ENCODE data around the gene PTGER3.
"Not testable (repeated sequence)": the region's sequence is repeated elsewhere in the genome, so short reads cannot be mapped to it uniquely, and the experiment has no call there.

The PTGER3 gene

DNA sequence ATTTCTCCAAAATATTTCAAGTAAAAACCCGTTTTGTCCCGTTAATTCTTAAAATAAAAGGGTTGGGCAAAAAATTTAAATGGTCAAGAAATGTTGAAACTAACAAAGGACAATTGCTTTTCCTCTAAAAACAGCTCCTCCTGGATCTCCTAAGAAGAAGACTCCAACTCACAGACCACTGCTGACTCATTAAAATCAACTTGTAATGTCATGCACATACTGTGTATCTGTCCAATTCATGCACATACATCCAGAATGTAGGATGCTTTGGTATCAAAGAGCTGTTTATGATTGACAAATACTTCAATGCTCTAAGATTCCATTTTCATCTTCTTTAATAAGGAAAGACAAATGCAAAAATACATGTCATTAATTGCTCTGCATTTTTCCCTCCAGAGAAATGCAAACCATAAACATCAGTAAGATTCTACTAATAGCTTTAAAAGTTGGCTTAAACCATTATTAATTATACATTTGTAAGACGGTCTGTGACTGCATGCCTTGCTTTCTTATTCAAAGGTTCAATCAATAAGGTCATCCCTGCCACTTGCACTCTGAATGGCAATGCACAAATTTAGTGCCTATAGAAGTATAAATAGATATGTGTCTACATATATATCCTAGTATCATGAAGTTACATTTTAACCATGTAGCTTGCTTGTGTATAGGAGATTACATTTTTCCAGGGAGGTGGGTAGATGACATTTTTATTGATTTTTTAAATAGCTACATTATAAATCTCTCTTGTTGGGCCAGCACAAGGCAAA is 44.7 kb downstream of the PTGER3 start:
- no peak for DNase-seq

DNA sequence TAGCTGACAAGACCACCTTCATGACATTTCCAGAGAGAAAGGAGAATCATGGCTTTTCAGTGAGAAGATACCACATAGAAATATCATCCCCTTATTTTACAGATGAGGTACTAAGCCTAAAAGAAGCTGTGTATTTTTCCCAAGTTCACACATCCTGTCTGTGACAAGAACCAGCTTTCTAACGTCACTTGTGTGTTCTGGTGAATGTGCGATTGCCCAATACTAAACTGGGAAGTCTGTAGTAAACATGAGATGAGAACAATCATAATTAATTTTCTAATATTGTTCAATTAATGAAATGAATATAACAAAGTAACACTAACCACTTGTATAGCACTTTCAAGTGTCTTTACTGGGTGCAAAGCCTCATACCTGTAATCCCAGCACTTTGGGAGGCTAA is 46.0 kb downstream of the PTGER3 start:
- DNase-seq: no peak

DNA sequence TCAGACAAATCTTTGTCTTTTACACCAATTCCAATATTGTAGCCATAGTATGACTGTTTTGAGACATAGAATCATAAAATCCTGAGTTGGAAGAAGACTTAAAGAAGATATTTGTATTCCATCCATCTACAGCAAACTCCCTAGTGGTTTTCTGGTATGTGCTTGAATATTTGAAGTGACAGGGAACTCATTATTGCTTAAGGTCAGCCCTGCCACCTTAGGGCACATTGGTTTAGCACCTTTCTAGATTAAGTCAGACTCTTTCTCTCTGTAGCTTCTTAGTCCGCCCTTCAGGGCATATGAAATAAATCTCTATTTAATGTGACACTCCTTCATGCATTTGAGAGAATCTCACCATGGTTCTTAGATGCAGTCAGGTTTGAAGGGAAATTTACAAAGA is 49.8 kb downstream of the PTGER3 start:
- no peak for DNase-seq

DNA sequence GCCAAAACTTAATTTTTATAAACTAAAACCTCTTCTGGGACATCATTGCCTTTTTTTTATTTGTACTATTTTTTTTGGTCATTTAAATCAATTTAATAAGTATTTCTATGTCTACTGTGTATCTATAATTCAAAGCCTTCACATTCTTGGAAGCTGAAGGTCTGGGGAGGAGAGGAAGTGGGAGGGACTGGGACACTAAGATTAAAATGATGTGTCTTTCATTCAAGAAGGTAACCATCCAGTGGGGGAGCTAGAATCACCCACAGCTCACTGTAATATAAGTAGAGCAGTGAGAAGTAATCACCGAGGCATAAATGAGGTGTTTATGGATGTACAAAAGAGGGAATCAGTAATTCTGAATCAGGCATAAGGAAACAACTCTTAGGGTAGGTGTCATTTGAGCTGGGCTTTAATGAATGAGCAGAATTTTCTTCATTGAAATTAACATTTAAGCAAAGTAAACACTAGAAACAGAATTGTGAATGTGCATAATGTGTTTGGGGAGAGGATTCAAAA is 52.8 kb downstream of the PTGER3 start:
- no peak for DNase-seq

DNA sequence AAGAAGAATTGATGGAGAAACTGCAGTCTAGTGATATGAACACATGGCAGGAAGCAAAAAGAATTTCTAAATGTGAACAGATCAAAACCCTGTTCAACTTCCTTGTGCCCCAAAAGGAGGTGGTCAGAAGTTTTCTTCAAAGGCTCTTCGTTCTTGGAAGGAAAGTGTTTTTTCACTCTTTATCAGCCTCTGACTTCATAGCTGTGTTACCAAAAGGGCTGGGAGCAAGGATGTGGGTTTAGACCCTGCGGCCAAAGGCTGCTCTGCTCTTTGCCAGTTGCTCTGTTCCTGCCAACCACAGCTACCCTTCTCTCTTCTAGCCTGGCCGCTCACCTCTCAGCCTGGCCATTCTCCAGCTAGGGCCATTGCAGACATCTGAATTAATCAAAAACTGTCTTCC is 53.8 kb downstream of the PTGER3 start:
- no peak for DNase-seq

DNA sequence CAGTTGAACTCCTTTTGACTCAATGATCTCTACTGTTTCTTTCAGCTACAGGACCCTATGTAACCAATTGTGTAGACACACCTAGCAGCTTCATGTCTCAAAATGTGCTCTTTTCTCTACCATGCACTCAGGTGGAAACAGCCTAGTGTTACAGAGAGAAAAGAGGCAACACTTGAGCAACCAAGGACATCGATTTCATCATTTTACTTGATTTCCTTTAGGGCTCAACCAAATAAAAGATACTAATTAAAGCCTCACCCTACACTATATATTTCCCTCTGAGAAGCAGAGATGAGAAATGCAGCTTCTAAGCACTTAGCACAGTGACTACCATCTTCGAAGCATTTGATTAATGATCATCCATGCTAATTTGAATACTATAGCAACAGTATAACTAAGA is 55.1 kb downstream of the PTGER3 start:
- no peak for DNase-seq

DNA sequence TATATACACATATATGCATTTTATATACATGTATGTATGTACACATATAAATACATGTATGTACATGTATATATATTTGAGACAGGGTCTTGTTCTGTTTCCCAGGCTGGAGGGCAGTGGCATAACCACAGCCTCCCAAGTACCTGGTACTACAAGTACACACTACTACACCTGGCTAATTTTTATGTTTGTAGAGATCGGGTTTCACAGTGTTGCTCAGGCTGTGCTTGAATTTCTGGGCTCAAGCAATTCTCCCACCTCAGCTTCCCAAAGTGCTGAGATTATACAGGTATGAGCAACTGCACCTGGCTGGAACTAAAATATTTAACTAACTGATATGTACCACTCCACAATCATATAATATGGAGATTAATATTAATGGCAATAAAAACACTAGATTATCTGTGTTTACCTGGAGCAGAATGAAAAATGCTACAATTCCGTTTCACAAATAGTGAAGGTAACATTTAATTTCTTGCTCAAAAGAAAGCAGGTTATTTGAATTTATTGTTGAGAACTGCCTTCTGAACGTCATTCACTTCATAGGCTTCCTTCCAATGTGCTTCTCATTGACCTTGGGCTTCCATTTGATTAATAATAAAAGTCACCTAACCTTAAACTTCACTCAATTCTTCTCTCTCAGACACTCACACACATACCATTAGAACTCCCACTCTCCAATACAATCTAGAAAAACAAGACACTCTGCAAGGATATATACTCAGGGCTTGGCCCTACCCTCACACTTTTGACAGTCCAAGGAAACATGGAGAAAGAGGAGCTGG is 57.0 kb downstream of the PTGER3 start:
- DNase-seq: no peak

DNA sequence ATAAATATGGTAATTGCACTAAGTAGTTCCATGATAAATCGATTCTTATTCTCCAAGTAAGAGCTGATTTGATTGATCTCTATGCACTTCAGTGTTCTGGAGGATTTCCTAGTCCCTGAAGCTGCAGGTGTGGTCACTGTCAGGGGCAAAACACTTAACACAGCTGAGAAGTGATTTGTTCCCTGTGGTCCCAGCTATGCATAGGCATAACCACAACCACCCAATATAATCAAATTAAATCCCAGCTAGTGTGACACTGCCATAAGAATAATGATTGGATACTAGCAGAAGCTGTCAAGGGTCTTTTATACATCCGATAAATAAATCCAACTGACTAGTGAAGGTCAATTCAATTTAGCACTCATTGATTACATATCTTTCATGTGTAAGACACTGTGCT is 60.1 kb downstream of the PTGER3 start:
- DNase-seq: no peak

DNA sequence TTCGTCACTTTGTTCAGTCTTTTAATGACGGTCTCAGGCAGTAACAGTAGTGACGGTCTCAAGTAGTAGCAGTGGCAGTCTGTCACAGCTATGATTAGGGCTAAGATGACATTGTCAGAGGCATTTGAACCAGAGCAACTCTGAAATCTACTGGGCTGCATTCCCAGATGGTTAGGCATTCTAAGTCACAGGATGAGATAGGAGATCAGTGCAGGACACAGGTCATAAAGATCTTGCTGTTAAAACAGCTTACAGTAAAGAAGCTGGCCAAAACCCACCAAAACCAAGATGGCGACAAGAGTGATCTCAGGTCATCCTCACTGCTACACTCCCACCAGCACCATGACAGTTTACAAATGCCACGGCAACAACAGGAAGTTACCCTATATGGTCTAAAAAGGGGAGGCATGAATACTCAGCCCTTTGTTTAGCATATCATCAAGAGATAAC is 61.8 kb downstream of the PTGER3 start:
- DNase-seq: not testable (repeated sequence)

DNA sequence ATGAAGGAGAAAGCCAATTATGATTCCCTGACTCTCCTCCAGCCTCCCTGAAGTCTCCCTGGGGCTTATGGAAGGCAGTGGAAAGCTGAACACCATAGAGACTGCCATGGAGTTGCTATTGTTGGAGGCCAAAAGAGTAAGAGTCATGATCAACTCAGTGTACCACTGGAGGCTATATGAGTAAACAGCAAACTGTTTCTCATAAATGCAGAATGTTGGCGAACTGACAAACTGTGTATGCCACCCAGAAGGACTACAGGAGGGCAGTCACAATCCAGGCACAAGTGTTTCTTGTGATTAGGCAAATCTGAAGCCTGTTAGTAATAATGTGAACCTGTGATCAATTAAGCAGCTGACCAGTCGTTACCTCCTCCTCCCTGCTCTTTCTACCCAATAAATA is 62.3 kb downstream of the PTGER3 start:
- not testable (repeated sequence) for DNase-seq

DNA sequence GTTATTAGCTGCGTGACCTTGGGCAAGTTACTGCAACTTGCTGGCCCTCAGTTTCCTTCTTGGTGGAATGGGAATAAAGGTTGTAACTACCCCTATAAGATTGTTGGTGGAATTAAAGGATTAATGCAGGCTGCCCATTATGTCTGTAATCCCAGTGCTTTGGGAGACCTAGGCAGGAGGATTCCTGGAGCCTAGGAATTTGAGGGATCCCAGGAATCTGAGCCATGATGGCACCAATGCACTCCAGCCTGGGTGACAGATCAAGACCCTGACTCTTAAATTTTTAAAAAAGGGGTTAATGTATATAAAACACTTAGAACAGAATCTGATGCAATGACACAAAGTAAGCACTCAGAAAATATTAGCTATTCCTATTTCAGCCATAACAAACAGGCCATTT is 67.3 kb downstream of the PTGER3 start:
- no peak for DNase-seq

DNA sequence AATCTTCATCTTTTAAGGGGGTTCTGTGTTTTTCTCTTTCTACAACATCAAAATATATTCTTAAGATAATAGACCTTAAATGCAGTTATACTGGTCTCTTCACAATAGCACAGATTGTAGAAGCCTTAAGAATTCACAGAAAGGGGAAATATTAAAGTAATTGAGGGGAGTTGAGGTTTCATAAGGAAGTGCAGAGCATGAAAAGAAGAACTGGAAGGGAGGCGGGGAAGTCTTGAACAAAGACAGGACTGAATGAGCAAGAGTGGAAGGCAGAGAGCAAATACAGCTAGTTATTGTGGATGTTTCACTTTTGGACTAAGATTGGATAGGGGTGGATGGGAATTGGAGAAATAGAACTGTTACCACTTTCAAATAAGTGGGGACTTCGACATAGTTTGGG is 67.7 kb downstream of the PTGER3 start:
- no peak for DNase-seq

DNA sequence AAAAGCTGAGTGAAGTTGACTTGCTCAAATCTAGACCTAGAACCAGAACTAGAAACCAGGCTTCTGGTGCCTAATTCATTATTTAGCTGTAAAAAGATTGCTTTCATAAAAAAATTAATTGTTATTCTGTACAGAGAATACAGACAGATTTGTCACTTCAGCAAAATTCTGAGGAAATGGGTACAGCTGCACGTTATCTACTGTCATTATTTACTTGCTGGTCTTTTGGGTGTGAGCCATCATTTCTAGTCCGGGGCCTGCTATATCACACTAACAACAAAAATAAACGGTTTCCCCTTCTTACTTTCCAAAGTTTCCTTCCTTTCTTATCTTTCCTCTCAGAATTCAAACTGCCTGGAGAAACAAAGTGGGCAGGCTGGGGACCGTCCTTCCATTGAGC is 68.3 kb downstream of the PTGER3 start:
- no peak for DNase-seq

DNA sequence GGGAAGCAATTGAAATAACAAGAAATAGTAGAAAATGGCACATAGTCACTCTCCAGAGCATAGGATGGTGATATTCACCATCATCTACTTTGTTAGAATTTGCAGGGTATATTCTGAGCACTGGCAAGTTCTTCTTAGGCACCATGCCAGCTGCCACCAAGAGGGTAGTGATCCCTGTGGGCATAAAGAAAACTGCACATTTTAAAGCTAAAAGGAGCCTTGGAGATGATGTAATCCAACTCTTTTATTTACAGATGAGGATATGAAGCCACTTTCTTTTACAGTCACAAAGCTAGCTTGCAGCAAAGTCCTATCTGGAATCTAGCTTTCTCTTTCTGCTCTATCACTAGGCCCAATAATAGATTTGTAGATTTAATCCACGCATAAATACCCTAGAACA is 69.0 kb downstream of the PTGER3 start:
- DNase-seq: no peak

DNA sequence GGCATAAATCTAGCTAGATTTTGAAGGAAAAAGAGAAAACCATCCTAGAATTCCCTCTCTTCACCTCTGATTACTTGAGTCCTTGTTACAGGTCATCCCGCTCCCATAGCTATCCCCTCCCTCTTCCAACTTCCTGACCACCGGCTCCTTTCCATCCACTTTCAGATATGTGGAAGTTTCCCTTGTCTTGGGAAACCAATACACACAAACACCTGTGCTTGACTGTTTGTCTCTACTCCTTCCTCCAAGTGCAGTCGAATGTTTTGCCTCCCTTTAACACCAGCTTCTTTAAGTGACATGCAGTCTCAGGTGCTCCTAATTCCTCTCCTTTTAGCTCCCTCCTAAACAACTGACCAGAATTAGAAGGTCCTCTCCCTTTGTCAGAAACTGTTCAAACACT is 70.0 kb downstream of the PTGER3 start:
- no peak for DNase-seq

DNA sequence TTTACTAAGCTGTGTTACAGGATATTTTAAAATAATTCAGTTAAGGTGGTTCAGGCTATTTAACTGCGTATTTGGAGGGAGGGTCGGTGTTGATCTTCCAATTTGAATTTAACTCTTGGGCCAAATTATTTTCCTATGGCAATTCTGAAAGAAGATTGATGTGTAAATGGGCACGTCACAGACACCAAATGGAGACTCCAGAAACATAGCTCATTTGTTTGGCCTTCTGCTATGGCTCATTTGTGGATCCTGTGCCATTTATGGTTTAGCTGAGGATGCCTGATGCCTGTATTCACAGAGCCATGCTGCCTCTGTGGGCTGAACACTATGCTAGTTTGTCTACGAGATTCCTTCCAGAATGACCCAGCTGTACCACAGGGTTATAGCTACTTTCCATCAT is 70.6 kb downstream of the PTGER3 start:
- no peak for DNase-seq

DNA sequence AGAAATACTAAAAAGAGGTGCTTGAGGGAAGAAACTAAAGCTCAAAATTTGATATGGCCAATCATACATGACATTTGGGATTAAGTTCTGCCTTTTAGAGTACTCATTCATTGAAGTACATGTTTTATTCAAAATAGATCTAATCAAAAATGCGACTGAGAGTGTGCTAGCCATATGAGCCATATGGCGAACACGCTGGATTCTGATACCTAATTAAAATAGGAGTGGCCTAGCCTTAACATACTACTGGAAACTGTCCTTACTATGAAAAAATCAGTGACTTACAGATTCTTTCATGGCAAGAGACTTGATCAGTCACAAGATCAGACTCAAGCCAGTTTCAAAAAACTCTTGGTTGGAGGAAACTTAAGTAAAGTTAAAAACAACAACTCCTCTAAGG is 73.9 kb downstream of the PTGER3 start:
- DNase-seq: no peak

DNA sequence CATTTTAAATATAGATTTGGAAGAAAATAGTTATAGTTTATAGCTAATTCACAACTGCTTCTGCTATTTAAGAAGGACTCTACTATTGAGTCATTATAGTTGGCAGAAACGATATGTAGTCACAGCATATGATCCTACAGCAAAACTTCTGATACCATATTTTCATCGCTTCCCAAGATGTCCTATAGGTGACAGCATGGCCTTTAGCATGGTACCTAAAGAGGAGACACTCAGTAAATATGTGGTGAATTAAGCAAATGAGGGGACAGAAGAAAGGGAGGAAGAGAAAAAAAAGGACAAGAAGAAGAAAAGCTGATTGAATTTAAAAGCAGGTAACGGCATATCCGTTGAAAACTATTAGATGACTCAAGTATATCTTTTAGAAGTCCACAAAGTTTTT is 77.2 kb downstream of the PTGER3 start:
- no peak for DNase-seq

DNA sequence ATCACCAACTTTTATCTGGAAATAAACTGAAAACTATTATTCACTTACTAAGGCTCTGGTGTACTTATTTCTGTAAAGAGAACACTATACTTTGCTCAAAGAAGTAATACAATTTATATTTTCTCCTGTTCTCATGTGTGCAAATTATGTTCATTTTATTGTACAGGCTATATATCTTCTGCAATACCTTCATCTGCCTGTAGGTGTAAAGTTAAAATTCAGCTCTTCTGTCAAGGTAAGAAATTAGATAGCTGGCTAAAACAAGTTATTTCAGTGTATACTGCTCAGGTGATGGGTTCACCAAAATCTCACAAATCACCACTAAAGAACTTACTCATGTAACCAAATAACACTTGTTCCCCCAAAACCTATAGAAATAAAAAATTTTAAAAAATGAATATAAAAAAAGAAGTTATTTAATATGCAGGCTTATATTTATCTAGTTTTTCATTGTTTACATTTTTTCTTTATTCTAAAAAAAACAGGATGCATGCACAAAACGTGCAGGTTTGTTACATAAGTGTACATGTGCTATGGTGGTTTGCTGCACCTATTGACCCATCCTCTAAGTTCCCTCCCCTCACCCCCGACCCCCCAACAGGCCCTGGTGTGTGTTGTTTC is 81.5 kb downstream of the PTGER3 start:
- no peak for DNase-seq

DNA sequence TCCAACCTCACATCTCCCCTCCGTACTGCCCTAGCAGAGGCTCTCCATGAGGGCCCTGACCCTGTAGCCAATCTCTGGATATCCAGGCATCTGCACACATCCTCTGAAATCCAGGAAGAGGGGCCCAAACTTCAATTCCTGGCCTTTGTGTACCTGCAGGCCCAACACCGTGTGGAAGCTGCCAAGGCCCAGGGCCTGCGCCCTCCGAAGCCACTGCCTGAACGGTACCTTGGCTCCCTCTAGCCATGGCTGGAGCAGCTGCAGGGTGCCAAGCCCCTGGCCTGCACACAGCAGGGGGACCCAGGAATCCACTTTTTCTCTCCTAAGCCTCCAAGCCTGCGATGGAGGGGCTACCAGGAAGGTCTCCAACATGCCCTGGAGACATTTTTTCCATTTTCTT is 84.2 kb downstream of the PTGER3 start:
- DNase-seq: no peak

DNA sequence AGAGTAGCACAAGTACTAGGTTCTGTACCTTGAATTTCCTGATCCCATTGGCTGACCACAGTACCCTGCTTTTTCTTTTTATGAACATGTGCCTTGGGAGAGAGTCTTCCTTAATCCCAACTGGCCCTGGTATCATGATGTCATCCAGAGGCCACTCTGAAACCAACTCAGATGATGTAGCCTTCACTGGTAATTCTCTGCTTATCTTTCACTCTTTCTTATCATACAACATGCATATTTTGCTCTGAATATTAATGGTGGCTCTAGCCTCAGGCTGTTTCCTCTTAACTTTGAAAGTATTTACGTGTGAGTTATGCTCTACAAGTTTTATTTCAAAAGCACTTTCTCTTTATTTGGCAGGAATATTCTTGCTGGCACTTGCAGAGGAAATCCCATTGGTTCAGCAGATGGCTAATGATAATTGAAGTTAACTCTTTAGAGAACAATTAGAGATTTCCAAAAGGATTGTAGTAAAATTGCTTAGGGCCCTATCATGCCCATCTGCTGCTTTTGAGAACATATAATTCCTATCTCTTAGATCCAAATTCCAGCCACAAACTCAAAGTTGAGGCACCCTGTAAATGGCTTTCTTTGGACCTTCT is 86.1 kb downstream of the PTGER3 start:
- no peak for DNase-seq

DNA sequence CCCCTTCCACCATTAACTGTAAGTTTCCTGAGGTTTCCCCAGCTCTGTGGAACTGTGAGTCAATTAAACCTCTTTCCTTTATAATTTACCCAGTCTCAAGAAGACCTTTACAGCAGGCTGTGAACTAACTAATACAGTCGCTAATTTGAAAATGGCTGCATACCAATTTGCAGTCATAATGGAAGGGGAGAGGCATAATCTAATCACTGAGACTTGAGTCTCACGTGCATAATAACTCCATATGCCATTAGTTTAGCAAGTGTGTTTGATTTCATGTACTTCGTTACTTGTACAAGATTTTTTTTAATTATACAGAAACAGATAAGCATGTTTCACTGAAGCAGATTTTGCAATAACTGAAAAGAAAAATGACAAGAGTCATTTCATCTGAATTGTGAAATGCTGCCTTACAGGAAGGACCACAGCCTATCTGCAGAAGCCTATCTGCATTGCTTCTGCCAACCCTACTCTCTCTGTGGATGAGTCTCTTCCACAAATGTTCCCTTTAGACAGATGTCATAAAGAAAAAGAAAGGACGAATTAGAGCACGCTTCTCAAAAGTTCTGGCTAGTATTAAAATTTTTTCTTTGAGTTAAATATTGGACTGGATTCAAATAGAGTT is 99.1 kb downstream of the PTGER3 start:
- no peak for DNase-seq

DNA sequence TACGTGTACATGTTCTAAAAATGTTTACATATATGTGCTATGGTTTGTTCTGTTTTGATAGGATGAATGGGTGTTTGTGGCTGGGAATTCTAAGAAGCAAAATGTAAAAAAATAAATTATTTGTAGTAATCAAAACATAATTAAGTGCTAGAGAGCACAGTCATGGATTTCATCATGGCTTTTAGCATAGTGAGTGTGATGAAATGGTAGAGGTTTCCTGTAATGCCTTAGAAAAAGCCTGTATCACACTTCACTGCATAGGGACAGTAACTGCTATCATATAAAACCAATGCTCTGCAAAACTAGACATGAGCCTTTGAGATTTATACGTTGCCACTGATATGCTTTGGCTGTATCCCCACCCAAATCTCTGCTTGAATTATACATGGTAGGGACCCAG is 99.8 kb downstream of the PTGER3 start:
- no peak for DNase-seq

Measured in eye (tissue), 1 donor.